GM19455 (cell line): ENCODE results near the gene IGF1R.
"Not testable (repeated sequence)": the region's sequence is repeated elsewhere in the genome, so short reads cannot be mapped to it uniquely, and the experiment has no call there.

Source experiments
- ATAC-seq: cut with Tn5 transposase; IDR thresholded peaks from one replicate; pipeline ENCODE4 v1.9.1; 2021; ENCODE audit not compliant: unreplicated experiment

The IGF1R gene

GRCh38 chr15:98955331-98955730, 307.0 kb downstream of the IGF1R start:
- ATAC-seq, result no peak

GRCh38 chr15:98955961-98956723, 307.8 kb downstream of the IGF1R start:
- no peak for ATAC-seq

GRCh38 chr15:98956796-98957553, 308.6 kb downstream of the IGF1R start:
- ATAC-seq, result no peak

GRCh38 chr15:98957655-98958054, 309.3 kb downstream of the IGF1R start:
- no peak for ATAC-seq

GRCh38 chr15:98958076-98958475, 309.7 kb downstream of the IGF1R start:
- no peak for ATAC-seq

- no peak for ATAC-seq
Measured at GRCh38 chr15:98958918-98959639, 310.7 kb downstream of the IGF1R start.

GRCh38 chr15:98959640-98960007, 311.3 kb downstream of the IGF1R start:
- no peak for ATAC-seq

GRCh38 chr15:98960555-98961050, 312.3 kb downstream of the IGF1R start:
- ATAC-seq, result no peak

- no peak for ATAC-seq
Measured at GRCh38 chr15:98963444-98963843, 315.1 kb downstream of the IGF1R start.

GRCh38 chr15:98964466-98965133, 316.3 kb downstream of the IGF1R start:
- ATAC-seq, result no peak

- ATAC-seq, result not testable (repeated sequence)
Measured at GRCh38 chr15:98965134-98965491, 316.8 kb downstream of the IGF1R start.

- no peak for ATAC-seq
Measured at GRCh38 chr15:98965597-98965996, 317.3 kb downstream of the IGF1R start.

- no peak for ATAC-seq
Measured at GRCh38 chr15:98966091-98966787, 317.9 kb downstream of the IGF1R start.

GRCh38 chr15:98967096-98967495, 318.8 kb downstream of the IGF1R start:
- no peak for ATAC-seq

GRCh38 chr15:98967916-98968315, 319.6 kb downstream of the IGF1R start:
- ATAC-seq, result no peak

GRCh38 chr15:98968576-98968975, 320.2 kb downstream of the IGF1R start:
- no peak for ATAC-seq

- ATAC-seq, result no peak
Measured at GRCh38 chr15:98969126-98969735, 320.9 kb downstream of the IGF1R start.

GRCh38 chr15:98970799-98971198, 322.5 kb downstream of the IGF1R start:
- no peak for ATAC-seq

- ATAC-seq, result no peak
Measured at GRCh38 chr15:98976500-98976899, 328.2 kb downstream of the IGF1R start.

GRCh38 chr15:98977441-98977840, 329.1 kb downstream of the IGF1R start:
- no peak for ATAC-seq
